Parathyroid adenoma (tissue), 2 donors: ENCODE results near the gene SEMA3B.

ENCODE experiments used
- H2AFZ ChIP-seq: fragments of 300-600 bp; sonication (generic); one replicate; pipeline ENCODE4 v1.7.0; 2017; ENCODE audit warnings: antibody characterized with exemption, mild to moderate bottlenecking
- H3K27ac ChIP-seq: fragments of 300-600 bp; sonication (generic); one replicate; pipeline ENCODE4 v1.7.0; 2017
- H3K27me3 ChIP-seq: fragments of 300-600 bp; sonication (generic); one replicate; pipeline ENCODE4 v1.7.0; 2017; ENCODE audit warnings: low read length; ENCODE audit not compliant: control insufficient read depth, insufficient read depth
- H3K36me3 ChIP-seq: fragments of 300-600 bp; sonication (generic); one replicate; pipeline ENCODE4 v1.7.0; 2017; ENCODE audit warnings: low read length; ENCODE audit not compliant: control insufficient read depth, insufficient read depth
- H3K4me1 ChIP-seq: fragments of 300-600 bp; sonication (generic); one replicate; pipeline ENCODE4 v1.7.0; 2017; ENCODE audit warnings: control low read depth
- H3K4me2 ChIP-seq: fragments of 300-600 bp; sonication (generic); one replicate; pipeline ENCODE4 v1.7.0; 2017; ENCODE audit warnings: low read length
- H3K4me3 ChIP-seq: fragments of 300-600 bp; sonication (generic); one replicate; pipeline ENCODE4 v1.7.0; 2017; ENCODE audit warnings: low read depth, low read length
- H3K79me2 ChIP-seq: fragments of 300-600 bp; sonication (generic); one replicate; pipeline ENCODE4 v1.7.0; 2017; ENCODE audit warnings: control low read depth
- H3K9ac ChIP-seq: fragments of 300-600 bp; sonication (generic); one replicate; pipeline ENCODE4 v1.7.0; 2017; ENCODE audit warnings: mild to moderate bottlenecking
- H3K9me3 ChIP-seq: fragments of 300-600 bp; sonication (generic); one replicate; pipeline ENCODE4 v1.7.0; 2017; ENCODE audit warnings: low read length; ENCODE audit not compliant: control insufficient read depth
- CTCF ChIP-seq: fragments of 300-600 bp; sonication (generic); IDR thresholded peaks from one replicate; pipeline ENCODE4 v1.7.0; 2017; ENCODE audit warnings: antibody characterized with exemption, mild to moderate bottlenecking
- donor health status: primary hyperparathyroidism.

The SEMA3B gene

GRCh38 chr3:50298836-50299637 is 30.1 kb downstream of the SEMA3B start, which contains the start of the genes HYAL3 and NAA80:
HYAL3 (minus strand) TSS chr3:50299405; CDS start chr3:50295602, 3,803 bp downstream.
NAA80 (minus strand) TSS chr3:50299405; CDS start chr3:50297463, 1,942 bp downstream.
- no peak within 1 kb of the TSS for H3K9ac ChIP-seq
- H2AFZ ChIP-seq = peak within 1 kb of the TSS; percentile 89
- no peaks in the 10 kb centered on the region for H3K36me3 ChIP-seq
- peak within 1 kb of the TSS; percentile 93 for H3K4me2 ChIP-seq
- no peaks in the 10 kb centered on the region for H3K27me3 ChIP-seq
- H3K4me3 ChIP-seq = peak within 1 kb of the TSS; percentile 69
- H3K79me2 ChIP-seq = peaks cover 2% of the 10 kb centered on the region
- peak; percentile 36 for TF ChIP-seq CTCF
- H3K9me3 ChIP-seq = no peaks in the 10 kb centered on the region
- peak within 1 kb of the TSS; percentile 82 for H3K27ac ChIP-seq
- peaks cover 17% of the 10 kb centered on the region for H3K4me1 ChIP-seq

GRCh38 chr3:50299638-50299928 is 30.6 kb downstream of the SEMA3B start:
- Histone ChIP-seq H3K4me1 (peaks cover 17% of the 10 kb centered on the region), H3K36me3 (no peaks in the 10 kb centered on the region), H3K4me2 (peak overlapping the region; percentile 64), H3K9ac (no peak overlapping the region), H3K9me3 (no peaks in the 10 kb centered on the region), H2AFZ (peak overlapping the region; percentile 89), H3K4me3 (peak overlapping the region; percentile 69), H3K79me2 (peaks cover 2% of the 10 kb centered on the region), H3K27ac (peak overlapping the region; percentile 82), H3K27me3 (no peaks in the 10 kb centered on the region)
- TF ChIP-seq CTCF = no peak

GRCh38 chr3:50299929-50300680 is 31.2 kb downstream of the SEMA3B start:
- H3K4me1 ChIP-seq = peaks cover 17% of the 10 kb centered on the region
- TF ChIP-seq CTCF = no peak
- H3K9ac ChIP-seq = no peak overlapping the region
- peak overlapping the region; percentile 89 for H2AFZ ChIP-seq
- H3K79me2 ChIP-seq = peaks cover 2% of the 10 kb centered on the region
- H3K27me3 ChIP-seq = no peaks in the 10 kb centered on the region
- H3K9me3 ChIP-seq = no peaks in the 10 kb centered on the region
- H3K4me2 ChIP-seq = peak overlapping the region; percentile 64
- peak overlapping the region; percentile 69 for H3K4me3 ChIP-seq
- H3K36me3 ChIP-seq = no peaks in the 10 kb centered on the region
- peak overlapping the region; percentile 82 for H3K27ac ChIP-seq

GRCh38 chr3:50300681-50301254 is 31.8 kb downstream of the SEMA3B start:
- no peaks in the 10 kb centered on the region for H3K9me3 ChIP-seq
- no peak overlapping the region for H3K9ac ChIP-seq
- H3K4me3 ChIP-seq = no peak overlapping the region
- H3K4me2 ChIP-seq = no peak overlapping the region
- no peaks in the 10 kb centered on the region for H3K36me3 ChIP-seq
- H3K27me3 ChIP-seq = no peaks in the 10 kb centered on the region
- peak overlapping the region; percentile 82 for H3K27ac ChIP-seq
- H2AFZ ChIP-seq = no peak overlapping the region
- H3K79me2 ChIP-seq = peaks cover 2% of the 10 kb centered on the region
- H3K4me1 ChIP-seq = peaks cover 17% of the 10 kb centered on the region
- TF ChIP-seq CTCF = no peak
